ENCODE measurements around the gene SNX6.

SNX6 gene

GRCh38 chr14:34596891-34597290, 33.1 kb downstream of the SNX6 start:
- Histone ChIP-seq H3K9ac (ENCODE audit: low read depth, low read length, poor library complexity, severe bottlenecking) (no peak overlapping the region), H3K36me3 (ENCODE audit: insufficient read depth, low read length) (peaks cover 77% of the 10 kb centered on the region; the same call in 1 of the 2 replicates)
- TF ChIP-seq EZH2phosphoT487 (IDR thresholded peaks at IDR 0.05; ENCODE audit: borderline replicate concordance) = no peak
- TF ChIP-seq CTCF (conservative IDR thresholded peaks at IDR 0.05; ENCODE audit: low read length) = no peak

GRCh38 chr14:34593740-34594375, 36.1 kb downstream of the SNX6 start:
- no peaks in the 10 kb centered on the region for H3K79me2 ChIP-seq (ENCODE audit: insufficient read depth, low read length)
- peaks cover 73% of the 10 kb centered on the region; the same call in 1 of the 2 replicates for H3K36me3 ChIP-seq (ENCODE audit: insufficient read depth, low read length)
- H3K27me3 ChIP-seq (ENCODE audit: insufficient read depth, low read length, poor library complexity, severe bottlenecking) = no peaks in the 10 kb centered on the region
- H4K20me1 ChIP-seq (ENCODE audit: insufficient read depth, low read length, poor library complexity, severe bottlenecking) = no peaks in the 10 kb centered on the region
- TF ChIP-seq CTCF (conservative IDR thresholded peaks at IDR 0.05; ENCODE audit: low read length) (no peak), EZH2phosphoT487 (IDR thresholded peaks at IDR 0.05; ENCODE audit: borderline replicate concordance) (no peak)
- H2AFZ ChIP-seq (ENCODE audit: low read length) = no peak overlapping the region
- no peaks in the 10 kb centered on the region for H3F3A ChIP-seq (ENCODE audit: low read depth)
- H3K4me3 ChIP-seq (ENCODE audit: low read length, poor library complexity, severe bottlenecking) = no peak overlapping the region
- no peak overlapping the region for H3K4me2 ChIP-seq (ENCODE audit: low read depth, low read length, poor library complexity, severe bottlenecking)
- no peaks in the 10 kb centered on the region for H3K9me2 ChIP-seq (replicated peaks; ENCODE audit: low read depth, low read length)
- no peaks in the 10 kb centered on the region for H3K4me1 ChIP-seq (ENCODE audit: insufficient read depth, low read length, poor library complexity, severe bottlenecking)
- H3K9me3 ChIP-seq (ENCODE audit: insufficient read depth, low read depth, low read length) = no peaks in the 10 kb centered on the region
- H3K9ac ChIP-seq (ENCODE audit: low read depth, low read length, poor library complexity, severe bottlenecking) = no peak overlapping the region

More at GRCh38 chr14:34596891-34597290, 33.1 kb downstream of the SNX6 start:
- Histone ChIP-seq H3F3A (ENCODE audit: low read depth) (no peaks in the 10 kb centered on the region), H3K4me2 (ENCODE audit: low read depth, low read length, poor library complexity, severe bottlenecking) (no peak overlapping the region), H3K4me1 (ENCODE audit: insufficient read depth, low read length, poor library complexity, severe bottlenecking) (no peaks in the 10 kb centered on the region), H3K79me2 (ENCODE audit: insufficient read depth, low read length) (no peaks in the 10 kb centered on the region), H3K9me3 (ENCODE audit: insufficient read depth, low read depth, low read length) (no peaks in the 10 kb centered on the region), H4K20me1 (ENCODE audit: insufficient read depth, low read length, poor library complexity, severe bottlenecking) (no peaks in the 10 kb centered on the region), H3K9me2 (replicated peaks; ENCODE audit: low read depth, low read length) (no peaks in the 10 kb centered on the region), H3K27me3 (ENCODE audit: insufficient read depth, low read length, poor library complexity, severe bottlenecking) (no peaks in the 10 kb centered on the region), H2AFZ (ENCODE audit: low read length) (no peak overlapping the region), H3K4me3 (ENCODE audit: low read length, poor library complexity, severe bottlenecking) (no peak overlapping the region)

- peaks cover 68% of the 10 kb centered on the region; the same call in 1 of the 2 replicates for H3K36me3 ChIP-seq (ENCODE audit: insufficient read depth, low read length)
- no peak for TF ChIP-seq EZH2phosphoT487 (IDR thresholded peaks at IDR 0.05; ENCODE audit: borderline replicate concordance)
- no peak for TF ChIP-seq CTCF (conservative IDR thresholded peaks at IDR 0.05; ENCODE audit: low read length)
- no peaks in the 10 kb centered on the region for H3K9me2 ChIP-seq (replicated peaks; ENCODE audit: low read depth, low read length)
Measured at GRCh38 chr14:34592623-34593022, 37.3 kb downstream of the SNX6 start.

More at GRCh38 chr14:34592623-34593022, 37.3 kb downstream of the SNX6 start:
- H3K27me3 ChIP-seq (ENCODE audit: insufficient read depth, low read length, poor library complexity, severe bottlenecking) = no peaks in the 10 kb centered on the region
- no peaks in the 10 kb centered on the region for H3K4me1 ChIP-seq (ENCODE audit: insufficient read depth, low read length, poor library complexity, severe bottlenecking)
- no peaks in the 10 kb centered on the region for H3K79me2 ChIP-seq (ENCODE audit: insufficient read depth, low read length)
- no peak overlapping the region for H2AFZ ChIP-seq (ENCODE audit: low read length)
- H4K20me1 ChIP-seq (ENCODE audit: insufficient read depth, low read length, poor library complexity, severe bottlenecking) = no peaks in the 10 kb centered on the region
- H3F3A ChIP-seq (ENCODE audit: low read depth) = no peaks in the 10 kb centered on the region
- no peak overlapping the region for H3K4me2 ChIP-seq (ENCODE audit: low read depth, low read length, poor library complexity, severe bottlenecking)
- no peak overlapping the region for H3K4me3 ChIP-seq (ENCODE audit: low read length, poor library complexity, severe bottlenecking)
- H3K9ac ChIP-seq (ENCODE audit: low read depth, low read length, poor library complexity, severe bottlenecking) = no peak overlapping the region
- H3K9me3 ChIP-seq (ENCODE audit: insufficient read depth, low read depth, low read length) = no peaks in the 10 kb centered on the region
